Adrenal gland (tissue), 5 donors: Measurements from ENCODE around the gene PRSS50.

Experiments
- CTCF ChIP-seq, 6 experiments: fragments of 450-650 bp in 4 of 6; fragments of 200-600 bp in 2 of 6; sonication (generic) in 1 of 6; IDR thresholded peaks; 1 replicate in 5 of 6; 2 replicates in 1 of 6; pipeline versions ENCODE4 v1.5.1 to v1.8.0; 2016 to 2021; ENCODE audit warnings: antibody characterized with exemption in 6 of 6, mild to moderate bottlenecking in 2 of 6, moderate library complexity in 1 of 6
- POLR2A ChIP-seq, 2 donors: fragments of 450-650 bp; IDR thresholded peaks; one replicate each; pipeline ENCODE4 v1.6.1; 2017; ENCODE audit warnings: antibody characterized with exemption in 2 of 2, mild to moderate bottlenecking in 2 of 2, moderate library complexity in 1 of 2
- donor health status: DM: no; HTN: no; CAD: no.

GRCh38 chr3:46667061-46667621, 50.5 kb downstream of the PRSS50 start:
- no peak for TF ChIP-seq CTCF (IDR thresholded peaks at IDR 0.05)
- no peak for TF ChIP-seq POLR2A (IDR thresholded peaks at IDR 0.05)
